Endothelial cell of umbilical vein (primary cell): ENCODE data around the gene SWI5. TPM values are rescaled to one million over a fixed set of nuclear protein-coding genes. Genes with fewer than 3 reads are reported as not detected.

Experiments used
- BruUV-seq: library from RNA; stranded (reverse); fragments of 400-500 nt; replicated peaks from 2 replicates; lab custom pipeline; 2021; lab: Mats Ljungman, UMichigan
- CTCF ChIA-PET: fragments of 300-600, 350-600 bp; sonication (Branson Sonifier 250); formaldehyde crosslinking; loops from one replicate; lab custom pipeline; 2021; ENCODE audit warnings: antibody characterized with exemption, inconsistent platforms; lab: Charles Lee
- POLR2A ChIA-PET: fragments of 300-600, 350-600 bp; sonication (Branson Sonifier 250); formaldehyde crosslinking; loops from one replicate; lab custom pipeline; 2021; ENCODE audit warnings: antibody characterized with exemption, inconsistent platforms; lab: Charles Lee
- DNase-seq: peaks from one replicate; pipeline ENCODE4 v3.0.0-alpha.2; 2011; ENCODE audit warnings: low read depth, low spot score
- FAIRE-seq: peaks from 2 replicates; lab custom pipeline; 2011; peaks lifted over from hg19 to GRCh38; lab: Jason Lieb, UNC
- H2AFZ ChIP-seq: 2 replicates; pipeline ENCODE4 v1.6.0; 2012; ENCODE audit warnings: low read depth, low read length, control low read depth, inconsistent platforms
- H3K27ac ChIP-seq: 2 replicates; pipeline ENCODE4 v1.5.1; 2011; ENCODE audit warnings: low read depth, mild to moderate bottlenecking, control low read depth, low read length, moderate library complexity; ENCODE audit not compliant: insufficient read depth
- H3K27me3 ChIP-seq, 2 experiments: 2 replicates each; pipeline versions ENCODE4 v1.6.0 to v1.6.1; 2011; ENCODE audit warnings: low read length in 2 of 2, mixed read lengths in 1 of 2; ENCODE audit not compliant: control insufficient read depth in 2 of 2, insufficient read depth in 2 of 2
- H3K36me3 ChIP-seq, 2 experiments: 2 replicates in 1 of 2; 3 replicates in 1 of 2; pipeline ENCODE4 v1.5.1; 2011; ENCODE audit warnings: low read length in 2 of 2, mild to moderate bottlenecking in 1 of 2, moderate library complexity in 1 of 2; ENCODE audit not compliant: control insufficient read depth in 2 of 2, insufficient read depth in 2 of 2; ENCODE audit errors: extremely low read depth in 1 of 2
- H3K4me1 ChIP-seq: 3 replicates; pipeline ENCODE4 v1.5.1; 2011; ENCODE audit warnings: mild to moderate bottlenecking, low read length; ENCODE audit not compliant: control insufficient read depth, insufficient read depth; ENCODE audit errors: extremely low read depth
- H3K4me2 ChIP-seq: 2 replicates; pipeline ENCODE4 v1.6.1; 2011; ENCODE audit warnings: low read length, control low read depth, mixed read lengths; ENCODE audit not compliant: insufficient read depth
- H3K4me3 ChIP-seq, 3 experiments: fragments of 200-600 bp in 1 of 3; sonication (generic), shearing (Covaris generic) in 1 of 3; replicated peaks in 1 of 3; 2 replicates each; pipeline ENCODE4 v1.5.1; 2011 to 2016; ENCODE audit warnings: control low read depth in 3 of 3, low read length in 3 of 3, mild to moderate bottlenecking in 2 of 3, inconsistent platforms in 1 of 3, low read depth in 1 of 3, moderate library complexity in 1 of 3; ENCODE audit not compliant: insufficient read depth in 1 of 3
- H3K79me2 ChIP-seq: 2 replicates; pipeline ENCODE4 v1.6.0; 2012; ENCODE audit warnings: low read length, inconsistent platforms; ENCODE audit not compliant: control insufficient read depth, insufficient read depth
- H3K9ac ChIP-seq: replicated peaks from 2 replicates; pipeline ENCODE3; 2011; ENCODE audit warnings: low read length, control low read depth; ENCODE audit not compliant: insufficient read depth; ENCODE audit errors: extremely low read depth
- H3K9me1 ChIP-seq: replicated peaks from 3 replicates; pipeline ENCODE4 v1.6.0; 2011; ENCODE audit warnings: mild to moderate bottlenecking, low read length; ENCODE audit not compliant: control insufficient read depth, insufficient read depth; ENCODE audit errors: extremely low read depth
- H3K9me3 ChIP-seq: replicated peaks from 2 replicates; pipeline ENCODE4 v1.5.1; 2012; ENCODE audit warnings: low read length, inconsistent platforms; ENCODE audit not compliant: control insufficient read depth, insufficient read depth
- H4K20me1 ChIP-seq: replicated peaks from 2 replicates; pipeline ENCODE3; 2011; ENCODE audit warnings: mild to moderate bottlenecking, low read length; ENCODE audit not compliant: control insufficient read depth, insufficient read depth; ENCODE audit errors: extremely low read depth
- CTCF ChIP-seq, 2 donors: IDR thresholded peaks; 1 replicate in 1 of 2; 2 replicates in 1 of 2; pipeline ENCODE4 v1.5.1; 2011; ENCODE audit warnings: low read length in 2 of 2, mild to moderate bottlenecking in 2 of 2, moderate library complexity in 2 of 2, control low read depth in 1 of 2, inconsistent platforms in 1 of 2, low read depth in 1 of 2; ENCODE audit not compliant: insufficient read depth in 1 of 2; ENCODE audit errors: extremely low read depth in 1 of 2
- EZH2 ChIP-seq: IDR thresholded peaks from 2 replicates; pipeline ENCODE4 v1.6.1; 2012; ENCODE audit warnings: borderline replicate concordance, low read depth, mild to moderate bottlenecking, moderate library complexity, low read length, inconsistent platforms; ENCODE audit not compliant: severe bottlenecking
- FOS ChIP-seq: IDR thresholded peaks from 2 replicates; pipeline ENCODE4 v1.6.1; 2011; ENCODE audit warnings: mild to moderate bottlenecking, low read length, moderate library complexity, borderline replicate concordance; ENCODE audit not compliant: insufficient read depth
- GATA2 ChIP-seq: IDR thresholded peaks from 2 replicates; pipeline ENCODE4 v1.7.0; 2011; ENCODE audit warnings: low read depth, mild to moderate bottlenecking, moderate library complexity, mixed read lengths, low read length; ENCODE audit not compliant: insufficient read length, insufficient read depth
- JUN ChIP-seq: IDR thresholded peaks from 2 replicates; pipeline ENCODE4 v1.6.1; 2011; ENCODE audit warnings: borderline replicate concordance, low read depth; ENCODE audit not compliant: insufficient read length, insufficient read depth
- MAX ChIP-seq: IDR thresholded peaks from 2 replicates; pipeline ENCODE4 v1.6.1; 2011; ENCODE audit not compliant: insufficient read depth, insufficient read length
- MYC ChIP-seq: IDR thresholded peaks from one replicate; pipeline ENCODE4 v1.6.1; 2011; ENCODE audit warnings: mild to moderate bottlenecking, low read depth, low read length
- POLR2A ChIP-seq: IDR thresholded peaks from 2 replicates; pipeline ENCODE4 v1.6.1; 2012; ENCODE audit warnings: low read depth, mild to moderate bottlenecking, control low read depth, low read length
- POLR2AphosphoS5 ChIP-seq: IDR thresholded peaks from 2 replicates; pipeline ENCODE4 v1.6.1; 2012; ENCODE audit warnings: low read depth, mild to moderate bottlenecking, control low read depth, low read length, moderate library complexity; ENCODE audit not compliant: insufficient read depth
- dilution Hi-C: fragments of 300-500 bp; cut with MboI; formaldehyde crosslinking; loops from one replicate; pipeline ENCODE4 v1.15.0; 2019; ENCODE audit warnings: low sequenced_read_pairs; ENCODE audit not compliant: extremely low pct_ligation_motif_present
- intact Hi-C: fragments of 100-400 bp; cut with micrococcal nuclease; formaldehyde crosslinking; loops from one replicate; pipeline ENCODE4 v1.10.0; 2022
- polyA plus RNA-seq, 4 experiments: library from polyadenylated mRNA; depleted of rRNA in 3 of 4; stranded (reverse) in 3 of 4; unstranded in 1 of 4; fragments of >200 nt; gene quantifications; 2 replicates each; pipeline versions ENCODE4 v1.2.1 to v1.2.3, GENCODE V29; 2011 to 2012; ENCODE audit warnings: missing spikeins in 1 of 4
- total RNA-seq: library from RNA; stranded (reverse); gene quantifications from 2 replicates; pipeline ENCODE4 v1.2.3, GENCODE V29; 2021

The SWI5 gene
- total and polyA plus RNA-seq, 2 donors (not counting 3 experiments of a cell fraction or from before 2014, with no cell fraction given): 21.2 to 58.0 TPM

- no peaks in the 10 kb centered on the region for H4K20me1 ChIP-seq
- H3K36me3 ChIP-seq: no peaks in the 10 kb centered on the region
- H3K4me1 ChIP-seq: peaks cover 22% of the 10 kb centered on the region
- TF ChIP-seq POLR2AphosphoS5 (no peak), MAX (no peak), CTCF (IDR thresholded peaks at IDR 0.05; ENCODE audit: extremely low read depth in 1 of 2, insufficient read depth in 1 of 2, low read depth in 1 of 2, low read length in 2 of 2) (no peak)
- ChIA-PET CTCF (interaction anchor here (0.7 to 0.9 kb wide), 2 partner anchors 9 to 303 kb away, joined by 3 read pairs; no protein-coding TSS in a partner anchor), POLR2A (interaction anchor here (1.4 kb wide), 1 partner anchor 11 kb away, joined by 3 read pairs; no protein-coding TSS in a partner anchor)
- H3K4me3 ChIP-seq: no peak overlapping the region
- DNase-seq (no peak), FAIRE-seq (no peak)
- intact Hi-C loops: no loop called here
- no peaks in the 10 kb centered on the region for H3K9me1 ChIP-seq
- dilution Hi-C loops: no loop called here
- no peaks in the 10 kb centered on the region for H3K27me3 ChIP-seq
- H3K27ac ChIP-seq: no peak overlapping the region
- H3K4me2 ChIP-seq: no peak overlapping the region
- no peaks in the 10 kb centered on the region for H3K79me2 ChIP-seq
- H3K9ac ChIP-seq: no peak overlapping the region
- no peaks in the 10 kb centered on the region for H3K9me3 ChIP-seq
- no peak overlapping the region for H2AFZ ChIP-seq
- BruUV-seq: no TSS peak
Observed at GRCh38 chr9:128246471-128246870, 29.6 kb upstream of the SWI5 start.

GRCh38 chr9:128247226-128247803 lies 28.8 kb upstream of the SWI5 start:
- no TSS peak for BruUV-seq
- intact Hi-C loops: no loop called here

More at GRCh38 chr9:128247226-128247803, 28.8 kb upstream of the SWI5 start:
- Histone ChIP-seq H3K4me2 (no peak overlapping the region), H3K9me3 (no peaks in the 10 kb centered on the region), H3K4me1 (peaks cover 28% of the 10 kb centered on the region), H3K79me2 (no peaks in the 10 kb centered on the region), H3K27me3 (no peaks in the 10 kb centered on the region), H3K4me3 (no peak overlapping the region), H3K27ac (no peak overlapping the region), H4K20me1 (no peaks in the 10 kb centered on the region), H3K9me1 (no peaks in the 10 kb centered on the region), H3K36me3 (no peaks in the 10 kb centered on the region), H3K9ac (no peak overlapping the region), H2AFZ (no peak overlapping the region)
- TF ChIP-seq GATA2: no peak
- TF ChIP-seq MYC: no peak
- no peak for TF ChIP-seq CTCF (IDR thresholded peaks at IDR 0.05; ENCODE audit: extremely low read depth in 1 of 2, insufficient read depth in 1 of 2, low read depth in 1 of 2, low read length in 2 of 2)
- TF ChIP-seq FOS: no peak
- no peak for TF ChIP-seq EZH2
- TF ChIP-seq POLR2A: no peak
- TF ChIP-seq JUN: no peak
- no peak for TF ChIP-seq POLR2AphosphoS5
- TF ChIP-seq MAX: no peak
- DNase-seq (no peak), FAIRE-seq (no peak)
- ChIA-PET POLR2A (no interaction called here), CTCF (no interaction called here)
- dilution Hi-C loops: no loop called here
